Duodenal mucosa (tissue), 2 donors: Measurements from ENCODE around the gene NOS1AP.

Experiments used
- H3K27ac ChIP-seq: one replicate; pipeline ENCODE4 v1.7.0; 2013; ENCODE audit warnings: low read depth, low read length
- H3K27me3 ChIP-seq, 2 donors: one replicate each; pipeline ENCODE4 v1.7.0; 2013; ENCODE audit warnings: low read length in 2 of 2, control low read depth in 1 of 2; ENCODE audit not compliant: insufficient read depth in 2 of 2, control insufficient read depth in 1 of 2
- H3K36me3 ChIP-seq, 2 donors: one replicate each; pipeline ENCODE4 v1.7.0; 2013; ENCODE audit warnings: low read length in 2 of 2, control low read depth in 1 of 2; ENCODE audit not compliant: insufficient read depth in 2 of 2, control insufficient read depth in 1 of 2
- H3K4me1 ChIP-seq, 2 donors: one replicate each; pipeline ENCODE4 v1.7.0; 2013; ENCODE audit warnings: low read length in 2 of 2, control low read depth in 1 of 2; ENCODE audit not compliant: insufficient read depth in 2 of 2, control insufficient read depth in 1 of 2
- H3K4me3 ChIP-seq, 2 donors: one replicate each; pipeline ENCODE4 v1.7.0; 2013; ENCODE audit warnings: low read length in 2 of 2, low read depth in 1 of 2
- H3K9ac ChIP-seq, 2 donors: one replicate each; pipeline ENCODE4 v1.7.0; 2013; ENCODE audit warnings: low read length in 2 of 2, low read depth in 1 of 2
- H3K9me3 ChIP-seq, 2 donors: one replicate each; pipeline ENCODE4 v1.7.0; 2013; ENCODE audit warnings: low read length in 2 of 2, control low read depth in 1 of 2; ENCODE audit not compliant: control insufficient read depth in 1 of 2

The NOS1AP gene

GRCh38 chr1:162304736-162305135, 235.2 kb downstream of the NOS1AP start:
- no peak overlapping the region for H3K27ac ChIP-seq
- H3K4me3 ChIP-seq = no peak overlapping the region
- no peaks in the 10 kb centered on the region for H3K27me3 ChIP-seq
- no peak overlapping the region for H3K9ac ChIP-seq
- H3K36me3 ChIP-seq = no peaks in the 10 kb centered on the region
- H3K9me3 ChIP-seq = peaks cover 0 to 7% of the 10 kb centered on the region in 2 donors
- H3K4me1 ChIP-seq = peaks cover 6 to 14% of the 10 kb centered on the region in 2 donors

- Histone ChIP-seq H3K36me3 (no peaks in the 10 kb centered on the region), H3K4me3 (no peak overlapping the region), H3K9me3 (peaks cover 0 to 7% of the 10 kb centered on the region in 2 donors), H3K27me3 (no peaks in the 10 kb centered on the region), H3K27ac (no peak overlapping the region), H3K4me1 (peaks cover 6 to 14% of the 10 kb centered on the region in 2 donors), H3K9ac (no peak overlapping the region)
Measured at GRCh38 chr1:162305969-162306368, 236.5 kb downstream of the NOS1AP start.

- Histone ChIP-seq H3K4me1 (peaks cover 8 to 19% of the 10 kb centered on the region in 2 donors), H3K36me3 (no peaks in the 10 kb centered on the region), H3K27ac (no peak overlapping the region), H3K9ac (no peak overlapping the region), H3K9me3 (peaks cover 0 to 7% of the 10 kb centered on the region in 2 donors), H3K4me3 (no peak overlapping the region), H3K27me3 (no peaks in the 10 kb centered on the region)
Measured at GRCh38 chr1:162310337-162310736, 240.8 kb downstream of the NOS1AP start.

- Histone ChIP-seq H3K9ac (no peak overlapping the region), H3K27me3 (no peaks in the 10 kb centered on the region), H3K36me3 (no peaks in the 10 kb centered on the region), H3K27ac (no peak overlapping the region), H3K4me1 (peaks cover 38 to 44% of the 10 kb centered on the region in 2 donors), H3K4me3 (no peak overlapping the region), H3K9me3 (no peaks in the 10 kb centered on the region)
Measured at GRCh38 chr1:162314206-162314605, 244.7 kb downstream of the NOS1AP start.

GRCh38 chr1:162315673-162316072, 246.2 kb downstream of the NOS1AP start:
- H3K9me3 ChIP-seq = no peaks in the 10 kb centered on the region
- H3K4me1 ChIP-seq = peaks cover 43 to 50% of the 10 kb centered on the region in 2 donors
- H3K27me3 ChIP-seq = no peaks in the 10 kb centered on the region
- no peak overlapping the region for H3K9ac ChIP-seq
- no peak overlapping the region for H3K27ac ChIP-seq
- H3K36me3 ChIP-seq = no peaks in the 10 kb centered on the region
- no peak overlapping the region for H3K4me3 ChIP-seq

GRCh38 chr1:162316187-162316586, 246.7 kb downstream of the NOS1AP start:
- H3K9me3 ChIP-seq = no peaks in the 10 kb centered on the region
- no peak overlapping the region for H3K4me3 ChIP-seq
- H3K27ac ChIP-seq = no peak overlapping the region
- peaks cover 43 to 50% of the 10 kb centered on the region in 2 donors for H3K4me1 ChIP-seq
- H3K9ac ChIP-seq = no peak overlapping the region
- H3K36me3 ChIP-seq = no peaks in the 10 kb centered on the region
- no peaks in the 10 kb centered on the region for H3K27me3 ChIP-seq

GRCh38 chr1:162317621-162318020, 248.1 kb downstream of the NOS1AP start:
- Histone ChIP-seq H3K9me3 (no peaks in the 10 kb centered on the region), H3K36me3 (no peaks in the 10 kb centered on the region), H3K9ac (no peak overlapping the region), H3K27me3 (no peaks in the 10 kb centered on the region), H3K27ac (no peak overlapping the region), H3K4me1 (peaks cover 43 to 54% of the 10 kb centered on the region in 2 donors), H3K4me3 (no peak overlapping the region)

GRCh38 chr1:162319493-162320175, 250.1 kb downstream of the NOS1AP start:
- Histone ChIP-seq H3K9ac (no peak overlapping the region), H3K4me3 (no peak overlapping the region), H3K9me3 (no peaks in the 10 kb centered on the region), H3K36me3 (no peaks in the 10 kb centered on the region), H3K4me1 (peaks cover 43 to 53% of the 10 kb centered on the region in 2 donors), H3K27ac (no peak overlapping the region), H3K27me3 (no peaks in the 10 kb centered on the region)

- Histone ChIP-seq H3K36me3 (no peaks in the 10 kb centered on the region), H3K27ac (no peak overlapping the region), H3K27me3 (no peaks in the 10 kb centered on the region), H3K9ac (no peak overlapping the region), H3K9me3 (no peaks in the 10 kb centered on the region), H3K4me3 (no peak overlapping the region), H3K4me1 (peaks cover 29 to 33% of the 10 kb centered on the region in 2 donors)
Measured at GRCh38 chr1:162321809-162322422, 252.4 kb downstream of the NOS1AP start.

GRCh38 chr1:162323023-162323422, 253.5 kb downstream of the NOS1AP start:
- H3K4me3 ChIP-seq = no peak overlapping the region
- H3K9ac ChIP-seq = no peak overlapping the region
- peaks cover 18 to 22% of the 10 kb centered on the region in 2 donors for H3K4me1 ChIP-seq
- no peak overlapping the region for H3K27ac ChIP-seq
- no peaks in the 10 kb centered on the region for H3K36me3 ChIP-seq
- H3K9me3 ChIP-seq = no peaks in the 10 kb centered on the region
- H3K27me3 ChIP-seq = no peaks in the 10 kb centered on the region
